ENCODE results near the gene VPS4A.

VPS4A gene

DNA sequence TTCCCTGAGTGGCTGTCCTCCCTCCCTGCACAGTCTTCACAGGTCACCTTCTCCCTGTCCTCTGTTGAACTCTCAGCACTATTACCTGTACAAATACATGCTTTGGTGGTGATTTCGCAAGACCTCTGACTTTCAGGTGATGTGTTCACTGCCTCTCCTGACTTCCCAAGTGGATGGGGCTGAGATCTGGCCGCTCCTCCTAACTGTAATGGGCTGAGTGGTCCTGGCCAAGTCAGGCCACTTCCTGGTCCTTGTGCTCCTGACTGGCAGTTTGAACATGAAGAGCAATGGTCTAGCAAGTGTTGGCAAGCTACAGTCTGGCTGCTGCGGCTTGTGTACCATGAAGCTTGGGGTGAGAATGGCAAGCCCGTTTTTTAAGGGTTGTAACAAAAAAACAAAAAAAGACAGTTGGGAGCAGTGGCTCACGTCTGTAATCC is 52.1 kb downstream of the VPS4A start:
- DNase-seq (ENCODE audit: low read depth in 2 of 2, low spot score in 1 of 2): no peak

DNA sequence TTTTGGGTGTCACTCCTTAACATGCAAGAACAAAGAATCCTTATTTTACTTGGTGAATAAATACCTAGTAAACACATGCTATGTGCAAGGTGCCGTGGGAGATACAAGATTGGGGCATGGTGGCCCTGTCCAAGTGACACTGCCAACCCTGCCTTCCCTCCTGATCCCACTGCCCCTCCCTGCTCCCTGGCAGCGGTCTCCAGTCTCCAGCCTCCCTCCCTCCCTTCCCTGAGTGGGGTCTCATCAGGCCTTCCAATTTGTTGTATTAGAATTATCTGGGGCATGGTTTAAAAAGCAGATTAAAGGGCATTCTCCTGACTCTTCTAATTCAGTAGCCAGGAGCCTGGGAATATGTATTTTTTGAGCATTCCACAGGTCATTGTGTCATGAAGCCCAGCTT is 52.9 kb downstream of the VPS4A start:
- no peak for DNase-seq (ENCODE audit: low read depth in 2 of 2, low spot score in 1 of 2)

DNA sequence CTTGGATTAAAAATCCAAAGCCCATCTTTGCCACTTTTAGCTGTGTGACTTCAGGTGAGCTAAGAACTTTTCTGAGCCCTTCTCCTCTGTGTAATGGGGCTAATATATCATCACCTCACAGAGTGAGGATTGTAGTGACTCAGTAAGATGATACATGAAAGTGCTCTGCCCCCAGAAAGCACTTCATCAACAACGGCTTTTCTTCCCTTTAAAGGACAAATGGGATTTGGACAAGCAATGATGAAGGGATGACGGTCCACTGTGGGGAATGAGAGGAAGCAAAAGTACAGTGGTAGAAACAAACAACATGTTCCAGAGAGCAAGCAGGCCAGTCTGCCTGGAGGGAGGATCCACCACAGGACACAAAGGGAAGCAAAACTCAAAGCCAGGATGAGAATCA is 54.8 kb downstream of the VPS4A start:
- DNase-seq (ENCODE audit: low read depth in 2 of 2, low spot score in 1 of 2): no peak

DNA sequence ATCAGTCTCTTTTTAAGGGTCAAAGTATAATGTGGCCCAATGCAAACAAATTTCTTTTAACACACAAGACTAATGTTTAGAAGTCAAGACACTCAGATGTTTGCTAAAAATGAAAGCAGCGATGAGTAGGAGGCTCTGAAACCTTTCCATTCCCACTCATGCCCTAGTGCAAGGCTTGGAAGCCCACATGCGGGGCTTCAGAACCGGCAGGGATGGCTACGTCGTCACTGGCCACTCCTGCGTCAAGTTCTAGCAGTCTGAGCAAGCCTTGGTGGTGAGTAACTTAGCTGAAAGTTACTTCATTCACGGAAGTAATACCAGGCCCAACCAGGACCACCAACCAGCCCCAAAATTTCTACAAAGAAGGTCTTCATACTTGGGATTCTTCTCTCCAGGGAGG is 55.3 kb downstream of the VPS4A start:
- no peak for DNase-seq (ENCODE audit: low read depth in 2 of 2, low spot score in 1 of 2)

DNA sequence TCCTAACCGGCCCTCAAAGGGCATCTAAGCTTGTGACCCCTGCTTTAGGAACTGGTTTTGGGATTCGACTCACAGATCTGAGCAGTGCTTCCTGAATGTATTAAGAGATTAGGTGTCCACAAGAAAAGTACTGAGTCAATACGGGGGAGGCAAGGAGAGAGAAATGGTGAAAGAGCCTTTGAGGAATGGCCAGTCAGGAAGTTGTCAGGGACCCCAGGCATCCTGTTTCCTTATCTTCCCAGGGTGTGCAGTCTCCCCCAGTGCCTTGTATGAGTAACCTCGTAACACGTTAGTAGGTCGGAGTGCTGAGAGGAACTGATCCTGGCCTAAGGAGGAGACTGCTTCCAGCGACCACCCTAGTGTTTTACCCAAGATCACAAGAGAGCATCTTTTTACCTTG is 56.8 kb downstream of the VPS4A start:
- DNase-seq (ENCODE audit: low read depth in 2 of 2, low spot score in 1 of 2): no peak

DNA sequence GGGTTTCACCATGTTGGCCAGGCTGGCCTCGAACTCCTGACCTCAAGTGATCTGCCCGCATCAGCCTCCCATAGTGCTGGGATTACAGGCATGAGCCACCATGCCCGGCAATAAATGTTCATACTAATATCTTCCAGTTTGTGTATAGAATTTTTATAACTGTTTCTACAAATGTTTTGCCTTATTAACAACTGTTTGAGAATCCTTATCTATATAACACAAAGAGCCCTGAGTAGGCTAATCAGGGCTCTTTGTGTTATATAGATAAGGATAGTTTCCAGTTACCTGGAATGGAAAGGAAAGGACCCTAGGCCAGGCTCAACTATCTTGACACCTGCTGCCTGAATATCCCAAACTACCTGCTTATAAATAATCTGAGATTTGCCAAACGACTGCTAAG is 57.7 kb downstream of the VPS4A start:
- no peak for DNase-seq (ENCODE audit: low read depth in 2 of 2, low spot score in 1 of 2)

DNA sequence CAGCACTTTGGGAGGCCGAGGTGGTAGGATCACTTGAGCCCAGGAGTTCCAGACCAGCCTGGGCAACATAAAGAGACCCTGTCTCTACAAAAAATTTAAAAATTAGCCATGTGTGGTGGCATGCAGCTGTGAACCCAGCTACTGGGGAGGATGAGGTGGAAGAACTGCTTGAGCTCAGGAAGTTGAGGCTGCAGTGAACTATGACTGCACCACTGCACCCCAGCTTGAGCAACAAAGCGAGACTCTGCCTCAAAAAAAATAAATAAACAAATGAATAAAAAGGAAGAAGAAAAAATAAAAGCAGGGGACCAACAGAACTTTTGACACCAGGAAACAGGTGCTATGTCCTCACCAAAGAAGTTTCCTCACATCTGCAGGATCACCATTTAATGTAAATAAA is 60.4 kb downstream of the VPS4A start:
- no peak for DNase-seq (ENCODE audit: low read depth in 2 of 2, low spot score in 1 of 2)

DNA sequence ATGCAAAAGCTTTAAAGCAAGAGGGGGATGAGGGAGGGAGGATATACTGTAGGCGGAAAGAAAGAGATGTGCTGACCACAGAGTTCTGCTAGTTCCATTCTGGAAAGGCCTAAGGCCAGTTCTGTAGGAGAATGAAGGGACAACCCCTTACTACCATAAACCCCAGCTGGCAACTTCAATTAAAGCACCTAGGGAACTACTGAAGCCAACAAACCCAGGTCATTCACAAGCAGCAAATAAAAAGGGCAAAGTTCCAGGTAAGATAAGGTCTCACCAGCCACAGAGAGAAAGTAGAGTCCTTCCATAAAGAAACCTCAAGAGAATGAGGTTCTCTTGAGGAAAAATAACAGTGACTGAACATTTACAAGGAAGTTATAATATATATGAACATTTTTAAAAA is 61.9 kb downstream of the VPS4A start:
- DNase-seq (ENCODE audit: low read depth in 2 of 2, low spot score in 1 of 2): no peak

All from stimulated activated CD8-positive, alpha-beta memory T cell treated with anti-CD3 and anti-CD28 coated beads, Interleukin-4, amount 100 ng/mL, for 1 hour (primary cell).